HepG2 (cell line): ENCODE measurements around the gene SLIT3. TPM values are rescaled to one million over a fixed set of nuclear protein-coding genes. Genes with fewer than 3 reads are reported as not detected.

ENCODE experiments used
- ARID3A ChIP-seq: IDR thresholded peaks from 2 replicates; pipeline ENCODE4 v1.6.1; 2012; ENCODE audit warnings: low read depth, low read length, improper control_type of control experiment
- DPF2 ChIP-seq: sonication (generic); formaldehyde crosslinking; IDR thresholded peaks from 2 replicates; pipeline ENCODE4 v1.4.0; 2020; ENCODE audit warnings: mild to moderate bottlenecking, low read depth, missing genetic modification reagents, borderline replicate concordance
- ELF1 ChIP-seq: sonication (generic); formaldehyde crosslinking; IDR thresholded peaks from 2 replicates; pipeline ENCODE4 v1.4.0; 2020; ENCODE audit warnings: missing genetic modification reagents
- EZH2 ChIP-seq: conservative IDR thresholded peaks from 2 replicates; pipeline ENCODE4 v1.6.1; 2012; ENCODE audit warnings: mild to moderate bottlenecking, low read depth, low read length, moderate library complexity
- GATA4 ChIP-seq: sonication (generic); IDR thresholded peaks from 2 replicates; pipeline ENCODE4 v1.6.1; 2016; ENCODE audit warnings: antibody characterized with exemption, low read depth, borderline replicate concordance
- GZF1 ChIP-seq: sonication (generic); formaldehyde crosslinking; IDR thresholded peaks from 2 replicates; pipeline ENCODE4 v1.5.1; 2020; ENCODE audit warnings: mild to moderate bottlenecking, missing genetic modification reagents
- HINFP ChIP-seq: sonication (generic); formaldehyde crosslinking; IDR thresholded peaks from 2 replicates; pipeline ENCODE4 v1.4.0; 2020; ENCODE audit warnings: low read depth, mild to moderate bottlenecking, missing genetic modification reagents
- HNF4G ChIP-seq, 2 experiments: sonication (generic) in 1 of 2; formaldehyde crosslinking in 1 of 2; IDR thresholded peaks; 2 replicates each; pipeline versions ENCODE4 v1.4.0 to v1.6.1; 2011 to 2020; ENCODE audit warnings: borderline replicate concordance in 2 of 2, low read depth in 2 of 2, mild to moderate bottlenecking in 2 of 2, low read length in 1 of 2, missing genetic modification reagents in 1 of 2, moderate library complexity in 1 of 2
- MAFF ChIP-seq: IDR thresholded peaks from 2 replicates; pipeline ENCODE4 v1.6.1; 2011; ENCODE audit warnings: low read depth, low read length, improper control_type of control experiment
- MAX ChIP-seq: IDR thresholded peaks from 2 replicates; pipeline ENCODE4 v1.6.1; 2012; ENCODE audit warnings: inconsistent platforms
- MED1 ChIP-seq: sonication (generic); formaldehyde crosslinking; IDR thresholded peaks from 2 replicates; pipeline ENCODE4 v1.4.0; 2020; ENCODE audit warnings: missing genetic modification reagents
- NONO ChIP-seq, 2 experiments: fragments of 450-650 bp in 1 of 2; sonication (generic) in 1 of 2; formaldehyde crosslinking in 1 of 2; IDR thresholded peaks in 1 of 2; conservative IDR thresholded peaks in 1 of 2; 2 replicates each; pipeline versions ENCODE4 v1.6.1 to v1.8.0; 2017 to 2022; ENCODE audit warnings: mild to moderate bottlenecking in 1 of 2, missing genetic modification reagents in 1 of 2, moderate library complexity in 1 of 2
- PAXIP1 ChIP-seq: sonication (generic); formaldehyde crosslinking; conservative IDR thresholded peaks from 2 replicates; pipeline ENCODE4 v1.4.0; 2020; ENCODE audit warnings: mild to moderate bottlenecking, missing genetic modification reagents, moderate library complexity
- RBFOX2 ChIP-seq: fragments of 200-400 bp; formaldehyde crosslinking; IDR thresholded peaks from 2 replicates; pipeline ENCODE4 v1.6.1; 2017; ENCODE audit warnings: low read depth, mild to moderate bottlenecking, low read length
- RXRB ChIP-seq: IDR thresholded peaks from 2 replicates; pipeline ENCODE4 v1.6.1; 2016; ENCODE audit warnings: borderline replicate concordance, missing genetic modification reagents, missing compliant biosample characterization
- ZBTB21 ChIP-seq: sonication (generic); formaldehyde crosslinking; IDR thresholded peaks from 2 replicates; pipeline ENCODE4 v1.4.0; 2020; ENCODE audit warnings: missing genetic modification reagents
- ZFP36L1 ChIP-seq: sonication (generic); formaldehyde crosslinking; IDR thresholded peaks from 2 replicates; pipeline ENCODE4 v1.8.0; 2022; ENCODE audit warnings: mild to moderate bottlenecking, missing genetic modification reagents, moderate library complexity
- ZFP90 ChIP-seq: sonication (generic); formaldehyde crosslinking; IDR thresholded peaks from 2 replicates; pipeline ENCODE4 v1.8.0; 2022; ENCODE audit warnings: missing genetic modification reagents, mild to moderate bottlenecking, inconsistent platforms, borderline replicate concordance
- ZFYVE20 ChIP-seq: sonication (generic); formaldehyde crosslinking; IDR thresholded peaks from 2 replicates; pipeline ENCODE4 v1.8.0; 2023; ENCODE audit warnings: low read depth, mild to moderate bottlenecking, moderate library complexity, missing genetic modification reagents, borderline replicate concordance
- ZSCAN20 ChIP-seq: sonication (generic); formaldehyde crosslinking; IDR thresholded peaks from 2 replicates; pipeline ENCODE4 v1.4.0; 2020; ENCODE audit warnings: missing genetic modification reagents, mild to moderate bottlenecking, borderline replicate concordance
- polyA plus RNA-seq, 8 experiments: library from polyadenylated mRNA; depleted of rRNA in 3 of 8; stranded (reverse) in 7 of 8; unstranded in 1 of 8; fragments of >200 nt; fragmentation: Illumina TruSeq in 4 of 8; extraction: Trizol in 4 of 8; gene quantifications; 2 replicates each; pipeline versions ENCODE4 v1.2.1 to v1.2.3, GENCODE V29; 2011 to 2016; ENCODE audit warnings: low read depth in 4 of 8, missing spikeins in 1 of 8, mixed read lengths in 1 of 8; ENCODE audit not compliant: insufficient read depth in 1 of 8
- total RNA-seq, 5 experiments: library from RNA; depleted of rRNA; stranded (reverse); fragments of >200 nt; fragmentation: Illumina TruSeq; extraction: Trizol; gene quantifications; 2 replicates each; pipeline ENCODE4 v1.2.3, GENCODE V29; 2016; ENCODE audit warnings: low read depth in 1 of 5

SLIT3 gene
- total and polyA plus RNA-seq, 2 of the 13 experiments (the other 11 are each of a cell fraction or from before 2014, with no cell fraction given), result not detected

DNA sequence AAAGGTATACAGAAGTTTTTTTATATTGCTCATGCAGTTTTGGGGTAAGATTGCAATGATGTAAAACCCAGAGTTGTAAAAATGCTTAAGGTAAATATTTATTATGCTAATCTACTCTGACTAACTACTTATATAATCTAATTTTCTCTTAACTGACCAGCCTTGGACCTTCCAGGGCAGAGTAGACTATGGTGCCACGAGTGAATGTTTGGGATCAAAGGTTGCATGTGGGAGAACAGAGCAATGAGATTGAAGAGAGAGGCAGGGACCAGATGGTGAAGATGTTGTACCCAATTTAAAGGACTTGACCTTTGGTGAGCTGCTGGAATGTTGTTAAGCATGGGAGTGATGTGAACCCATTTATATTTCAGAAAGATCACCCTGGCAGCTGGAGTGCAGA lies 686.9 kb downstream of the SLIT3 start (continued):
- TF ChIP-seq HINFP (CRISPR knock-in tag) (no peak), NONO (IDR thresholded peaks at IDR 0.05) (no peak), NONO (CRISPR knock-in tag; conservative IDR thresholded peaks at IDR 0.05) (no peak), PAXIP1 (CRISPR knock-in tag) (peak; percentile 76), HNF4G (IDR thresholded peaks at IDR 0.05; ENCODE audit: borderline replicate concordance, low read depth, low read length) (peak; percentile 76), HNF4G (CRISPR knock-in tag; IDR thresholded peaks at IDR 0.05; ENCODE audit: borderline replicate concordance, low read depth) (peak; percentile 61; the same call in 1 of the 2 replicates), ZFYVE20 (CRISPR knock-in tag) (no peak), MED1 (peak; percentile 56), RXRB (CRISPR knock-in tag) (peak; percentile 47; the same call in 1 of the 2 replicates), GZF1 (CRISPR knock-in tag) (no peak), EZH2 (no peak), DPF2 (CRISPR knock-in tag) (peak; percentile 12; the same call in 1 of the 2 replicates), MAX (peak; percentile 34; the same call in 1 of the 2 replicates), ZFP36L1 (CRISPR knock-in tag) (no peak), RBFOX2 (no peak), GATA4 (no peak), ZSCAN20 (CRISPR knock-in tag) (no peak), ELF1 (CRISPR knock-in tag) (no peak), ZFP90 (CRISPR knock-in tag) (no peak), MAFF (no peak), ZBTB21 (CRISPR knock-in tag) (no peak), ARID3A (peak; percentile 27; the same call in 1 of the 2 replicates)
